ENCODE results near the gene LIX1L. TPM values are rescaled to one million over a fixed set of nuclear protein-coding genes. Genes with fewer than 3 reads are reported as not detected.

Gene LIX1L
- total RNA-seq, 2 experiments from 2014 or later, result 21.4 to 21.5 TPM

GRCh38 chr1:145885738-145886287 is 72.0 kb downstream of the LIX1L start, which contains the start of gene ANKRD35:
Gene ANKRD35 (minus strand): TSS chr1:145885866. CDS start chr1:145885758, 108 bp downstream.
- peak within 1 kb of the TSS; percentile 89 for H3K4me3 Mint-ChIP-seq
- ChIA-PET CTCF (interaction anchor here (0.6 to 2.6 kb wide), 5 partner anchors 14 to 121 kb away, joined by 3 to 17 read pairs (median 4); partner anchors contain the start of gene NUDT17), POLR2A (interaction anchor here (1.0 to 2.3 kb wide), 5 partner anchors 14 to 110 kb away, joined by 3 to 24 read pairs (median 6); partner anchors contain the start of genes LIX1L, NUDT17, PIAS3 and TXNIP)
- Histone ChIP-seq H3K27me3 (ENCODE audit: control insufficient read depth in 1 of 2, insufficient read depth in 2 of 2, low read length in 2 of 2) (peaks cover 14 to 22% of the 10 kb centered on the region in 2 experiments), H3K9me3 (ENCODE audit: control insufficient read depth in 1 of 2, insufficient read depth in 1 of 2, low read length in 2 of 2) (no peaks in the 10 kb centered on the region), H3K36me3 (ENCODE audit: insufficient read depth, low read length) (no peaks in the 10 kb centered on the region), H3K4me3 (ENCODE audit: low read length) (peak within 1 kb of the TSS; percentile 70), H3K27ac (ENCODE audit: low read depth in 1 of 2, low read length in 2 of 2) (no peak within 1 kb of the TSS), H3K4me1 (ENCODE audit: insufficient read depth, low read length) (peaks cover 17% of the 10 kb centered on the region)
- ATAC-seq (ENCODE audit: poor library complexity) (peak; percentile 99), DNase-seq (peak; percentile 70 to 92 (median 84))
- intact Hi-C loops (cut with DNase I, micrococcal nuclease), result loop anchor here (1.0 to 2.0 kb wide), 3 partner anchors 27 to 31 kb away; partner anchors contain the start of gene PIAS3 (in 2 of the 2)
- H3K27me3 Mint-ChIP-seq, result peaks cover 27% of the 10 kb centered on the region
- TF ChIP-seq, protein P1, sequence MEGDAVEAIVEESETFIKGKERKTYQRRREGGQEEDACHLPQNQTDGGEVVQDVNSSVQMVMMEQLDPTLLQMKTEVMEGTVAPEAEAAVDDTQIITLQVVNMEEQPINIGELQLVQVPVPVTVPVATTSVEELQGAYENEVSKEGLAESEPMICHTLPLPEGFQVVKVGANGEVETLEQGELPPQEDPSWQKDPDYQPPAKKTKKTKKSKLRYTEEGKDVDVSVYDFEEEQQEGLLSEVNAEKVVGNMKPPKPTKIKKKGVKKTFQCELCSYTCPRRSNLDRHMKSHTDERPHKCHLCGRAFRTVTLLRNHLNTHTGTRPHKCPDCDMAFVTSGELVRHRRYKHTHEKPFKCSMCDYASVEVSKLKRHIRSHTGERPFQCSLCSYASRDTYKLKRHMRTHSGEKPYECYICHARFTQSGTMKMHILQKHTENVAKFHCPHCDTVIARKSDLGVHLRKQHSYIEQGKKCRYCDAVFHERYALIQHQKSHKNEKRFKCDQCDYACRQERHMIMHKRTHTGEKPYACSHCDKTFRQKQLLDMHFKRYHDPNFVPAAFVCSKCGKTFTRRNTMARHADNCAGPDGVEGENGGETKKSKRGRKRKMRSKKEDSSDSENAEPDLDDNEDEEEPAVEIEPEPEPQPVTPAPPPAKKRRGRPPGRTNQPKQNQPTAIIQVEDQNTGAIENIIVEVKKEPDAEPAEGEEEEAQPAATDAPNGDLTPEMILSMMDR (IDR thresholded peaks at IDR 0.05), result no peak
- H3K36me3 Mint-ChIP-seq (ENCODE audit: low read depth), result no peaks in the 10 kb centered on the region
- H3K9me3 Mint-ChIP-seq, result no peaks in the 10 kb centered on the region
- H3K4me1 Mint-ChIP-seq (ENCODE audit: low read depth), result peaks cover 20% of the 10 kb centered on the region
- no peak within 1 kb of the TSS for H3K27ac Mint-ChIP-seq

GRCh38 chr1:145884675-145885074 is 73.1 kb downstream of the LIX1L start:
- ChIA-PET POLR2A (interaction anchor here (2.3 kb wide), 1 partner anchor 27 kb away, joined by 24 read pairs; the partner anchor contains the start of gene PIAS3), CTCF (interaction anchor here (2.6 kb wide), 1 partner anchor 39 kb away, joined by 17 read pairs; the partner anchor contains the start of gene NUDT17)
- intact Hi-C loops (cut with DNase I, micrococcal nuclease), result loop anchor here in 1 of 2 experiments (2.0 kb wide), 1 partner anchor 26 kb away; the partner anchor contains the start of gene PIAS3
- Histone ChIP-seq H3K4me3 (ENCODE audit: low read length) (no peak overlapping the region), H3K4me1 (ENCODE audit: insufficient read depth, low read length) (peaks cover 17% of the 10 kb centered on the region), H3K9me3 (ENCODE audit: control insufficient read depth in 1 of 2, insufficient read depth in 1 of 2, low read length in 2 of 2) (no peaks in the 10 kb centered on the region), H3K27me3 (ENCODE audit: control insufficient read depth in 1 of 2, insufficient read depth in 2 of 2, low read length in 2 of 2) (peaks cover 14 to 22% of the 10 kb centered on the region in 2 experiments), H3K27ac (ENCODE audit: low read depth in 1 of 2, low read length in 2 of 2) (no peak overlapping the region), H3K36me3 (ENCODE audit: insufficient read depth, low read length) (no peaks in the 10 kb centered on the region)
- Mint-ChIP-seq H3K27ac (no peak overlapping the region), H3K9me3 (no peaks in the 10 kb centered on the region), H3K36me3 (ENCODE audit: low read depth) (no peaks in the 10 kb centered on the region), H3K4me3 (peak overlapping the region; percentile 89), H3K4me1 (ENCODE audit: low read depth) (peaks cover 20% of the 10 kb centered on the region), H3K27me3 (peaks cover 27% of the 10 kb centered on the region)
- DNase-seq (no peak), ATAC-seq (ENCODE audit: poor library complexity) (no peak)
- TF ChIP-seq, protein P1 (IDR thresholded peaks at IDR 0.05), result no peak

Other genes with a start within 250 kb of the LIX1L start
- not detected for gene CD160, start 238.5 kb downstream of the LIX1L start, total RNA-seq
- gene RNF115, start 133.9 kb downstream of the LIX1L start, total RNA-seq, result 10 to 100 TPM; 11.4 to 11.9 TPM
- 10 to 100 TPM; 18.6 to 19.9 TPM for gene POLR3C, start 133.8 kb downstream of the LIX1L start, total RNA-seq
- gene NUDT17, start 112.4 kb downstream of the LIX1L start, total RNA-seq, result 1 to 10 TPM; 1.6 to 2.8 TPM
- gene PIAS3, start 98.9 kb downstream of the LIX1L start, total RNA-seq, result 10 to 100 TPM; 18.7 to 19.7 TPM
- gene ANKRD35, start 72.2 kb downstream of the LIX1L start, total RNA-seq, result under 1 TPM in 1 of 2 experiments, not detected in 1; 0.11 TPM
- gene ITGA10, start 48.0 kb downstream of the LIX1L start, total RNA-seq, result 1 to 10 TPM in 1 of 2 experiments, under 1 TPM in 1; 0.77 to 1.0 TPM
- gene PEX11B, start 39.3 kb downstream of the LIX1L start, total RNA-seq, result 10 to 100 TPM; 11.6 to 13.2 TPM
- gene RBM8A, start 30.5 kb downstream of the LIX1L start, total RNA-seq, result 100 to 1,000 TPM; 126 to 134 TPM
- under 1 TPM; 0.42 to 0.47 TPM for gene ANKRD34A, start 6.6 kb upstream of the LIX1L start, total RNA-seq
- 10 to 100 TPM; 17.2 to 17.8 TPM for gene POLR3GL, start 6.7 kb upstream of the LIX1L start, total RNA-seq
- gene TXNIP, start 38.6 kb upstream of the LIX1L start, total RNA-seq, result 1,000 to 10,000 TPM; 1,317 to 1,358 TPM
- gene HJV, start 63.7 kb upstream of the LIX1L start, total RNA-seq, result not detected
- gene NBPF10, start 186.8 kb upstream of the LIX1L start, total RNA-seq, result 1 to 10 TPM; 2.4 to 2.5 TPM